Fibroblast of mammary gland (primary cell): Measurements from ENCODE around the gene CLTCL1.

Experiments used
- DNase-seq: peaks from one replicate; pipeline ENCODE4 v3.0.0-alpha.2; 2010; ENCODE audit warnings: low read depth
- H3K4me3 ChIP-seq: 2 replicates; pipeline ENCODE4 v1.5.1; 2011; ENCODE audit warnings: low read depth, mild to moderate bottlenecking, low read length, moderate library complexity; ENCODE audit not compliant: control insufficient read depth
- CTCF ChIP-seq: conservative IDR thresholded peaks from 2 replicates; pipeline ENCODE4 v1.5.1; 2011; ENCODE audit warnings: low read depth, low read length, inconsistent platforms; ENCODE audit not compliant: control insufficient read depth, insufficient read depth

Gene CLTCL1

DNA sequence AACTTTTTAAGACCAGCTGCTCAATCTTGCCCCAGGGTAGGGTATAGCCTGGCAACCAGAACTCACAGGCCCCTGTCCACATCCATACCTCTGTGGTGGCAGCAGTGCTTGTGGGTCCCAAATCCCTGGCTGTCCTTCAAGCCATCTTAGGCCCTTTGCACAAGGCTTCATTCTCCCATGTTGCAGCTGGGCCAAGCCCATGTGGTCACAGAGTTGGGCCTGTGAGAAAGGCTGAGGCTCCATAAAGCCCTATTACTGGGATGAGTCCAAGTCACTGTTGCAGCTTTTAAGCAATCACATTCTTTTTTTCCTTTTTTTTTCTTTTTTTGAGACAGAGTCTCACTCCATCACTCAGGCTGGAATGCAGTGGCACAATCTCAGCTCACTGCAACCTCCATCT lies 65.1 kb downstream of the CLTCL1 start:
- no peak for TF ChIP-seq CTCF
- DNase-seq = no peak
- H3K4me3 ChIP-seq = no peak overlapping the region

GRCh38 chr22:19225560-19225959 lies 66.0 kb downstream of the CLTCL1 start:
- no peak overlapping the region for H3K4me3 ChIP-seq
- TF ChIP-seq CTCF = no peak

GRCh38 chr22:19224985-19225384 lies 66.5 kb downstream of the CLTCL1 start:
- TF ChIP-seq CTCF = no peak
- H3K4me3 ChIP-seq = no peak overlapping the region
- no peak for DNase-seq

More at GRCh38 chr22:19225560-19225959, 66.0 kb downstream of the CLTCL1 start:
- DNase-seq = no peak

GRCh38 chr22:19224557-19224956 lies 67.0 kb downstream of the CLTCL1 start:
- DNase-seq = no peak
- no peak for TF ChIP-seq CTCF
- H3K4me3 ChIP-seq = no peak overlapping the region

DNA sequence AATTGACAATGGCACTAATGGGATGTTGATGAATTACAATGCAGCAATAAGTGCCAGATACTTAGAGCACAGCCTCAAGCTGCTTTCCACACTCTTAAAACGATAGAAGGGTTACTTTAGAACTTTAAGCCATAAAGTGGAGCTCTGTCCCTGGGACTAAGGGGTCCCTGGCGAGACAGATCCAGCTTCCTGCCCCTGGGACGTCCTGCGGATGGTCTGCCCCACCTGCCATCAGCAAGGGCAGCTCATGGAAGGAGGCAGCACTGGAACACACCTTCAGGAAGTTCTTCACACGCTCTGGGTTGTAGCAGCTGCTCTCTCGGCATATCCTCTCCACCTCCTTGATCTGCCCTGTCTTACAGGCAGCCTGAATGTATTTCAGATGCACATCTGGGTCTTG lies 67.9 kb downstream of the CLTCL1 start:
- DNase-seq = no peak
- H3K4me3 ChIP-seq = no peak overlapping the region
- TF ChIP-seq CTCF = no peak

- no peak overlapping the region for H3K4me3 ChIP-seq
- no peak for TF ChIP-seq CTCF
- DNase-seq = no peak
Measured at GRCh38 chr22:19223110-19223509, 68.4 kb downstream of the CLTCL1 start.

DNA sequence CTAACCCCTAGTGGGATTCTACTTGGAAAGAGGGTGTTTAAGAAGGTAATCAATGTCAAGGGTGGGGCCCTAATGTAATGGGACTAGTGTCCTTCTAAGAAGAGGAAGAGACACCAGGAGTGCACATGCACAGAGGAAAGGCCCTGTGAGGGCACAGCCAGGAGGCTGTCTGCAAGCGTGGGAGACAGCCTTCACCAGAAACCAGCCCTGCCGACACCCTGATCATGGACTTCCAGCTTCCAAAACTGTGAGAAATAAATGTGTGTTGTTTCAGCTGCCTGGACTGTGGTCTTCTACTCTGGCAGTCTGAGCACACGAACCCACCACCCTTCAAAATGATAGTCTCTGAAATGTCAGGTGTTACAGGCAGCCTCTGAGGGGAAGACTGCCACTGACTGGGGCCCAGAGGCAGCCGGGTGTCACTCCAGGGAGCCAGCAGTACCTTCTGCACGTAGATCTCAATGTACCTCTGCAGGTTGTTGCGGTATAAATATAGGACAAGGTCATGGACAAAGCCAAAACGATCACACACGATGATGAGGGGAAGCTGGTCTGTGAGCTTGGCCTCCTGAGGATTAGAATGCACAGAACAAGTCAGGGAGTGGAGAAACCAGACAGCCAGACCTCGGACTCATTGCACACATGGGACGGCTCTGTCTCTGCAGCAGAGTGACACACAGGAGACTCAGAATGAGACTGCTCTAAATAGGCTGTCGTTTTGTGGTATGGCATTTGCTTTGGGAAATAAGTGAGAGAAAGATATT lies 69.1 kb downstream of the CLTCL1 start:
- DNase-seq = no peak
- TF ChIP-seq CTCF = no peak
- no peak overlapping the region for H3K4me3 ChIP-seq
